OCI-LY1 (cell line): ENCODE measurements around the gene ZSCAN23.
"Not testable (repeated sequence)": the region's sequence is repeated elsewhere in the genome, so short reads cannot be mapped to it uniquely, and the experiment has no call there.

Experiments
- H2AFZ ChIP-seq: fragments of 200-600 bp; sonication (generic), shearing (Covaris generic); 2 replicates; pipeline ENCODE4 v1.6.0; 2014; ENCODE audit warnings: antibody characterized with exemption, mild to moderate bottlenecking, low read length
- H3F3A ChIP-seq: fragments of 200-600 bp; sonication (generic), shearing (Covaris generic); 2 replicates; pipeline ENCODE4 v1.6.0; 2014; ENCODE audit warnings: mild to moderate bottlenecking, antibody characterized with exemption, low read length, moderate library complexity; ENCODE audit not compliant: insufficient read depth
- H3K27ac ChIP-seq: fragments of 200-600 bp; sonication (generic); 2 replicates; pipeline ENCODE4 v1.5.1; 2014; ENCODE audit warnings: low read length, mixed run types, mild to moderate bottlenecking, low read depth; ENCODE audit not compliant: poor library complexity, severe bottlenecking
- H3K27me3 ChIP-seq: fragments of 200-600 bp; sonication (generic); 2 replicates; pipeline ENCODE4 v1.6.0; 2014; ENCODE audit warnings: antibody characterized with exemption, mild to moderate bottlenecking, low read length, moderate library complexity; ENCODE audit not compliant: insufficient read depth
- H3K36me3 ChIP-seq: fragments of 200-600 bp; sonication (generic); 2 replicates; pipeline ENCODE4 v1.6.1; 2014; ENCODE audit warnings: mild to moderate bottlenecking, antibody characterized with exemption, low read length, moderate library complexity, mixed read lengths; ENCODE audit not compliant: insufficient read depth
- H3K4me1 ChIP-seq: fragments of 200-600 bp; sonication (generic); 2 replicates; pipeline ENCODE4 v1.5.1; 2014; ENCODE audit warnings: mild to moderate bottlenecking, low read length, moderate library complexity; ENCODE audit not compliant: insufficient read depth, severe bottlenecking
- H3K4me2 ChIP-seq: fragments of 200-600 bp; sonication (generic), shearing (Covaris generic); 2 replicates; pipeline ENCODE4 v1.6.1; 2014; ENCODE audit warnings: low read length
- H3K4me3 ChIP-seq: fragments of 200-600 bp; sonication (generic); 2 replicates; pipeline ENCODE4 v1.5.1; 2014; ENCODE audit warnings: low read length, low read depth, mild to moderate bottlenecking, mixed read lengths; ENCODE audit not compliant: poor library complexity, severe bottlenecking
- H3K79me2 ChIP-seq: fragments of 200-600 bp; shearing (Covaris generic); 2 replicates; pipeline ENCODE4 v1.6.1; 2016; ENCODE audit warnings: mixed run types, low read length, mixed read lengths; ENCODE audit not compliant: insufficient read depth
- H3K9ac ChIP-seq: fragments of 200-600 bp; sonication (generic), shearing (Covaris generic); 2 replicates; pipeline ENCODE4 v1.6.1; 2014; ENCODE audit warnings: mild to moderate bottlenecking, low read length, mixed read lengths
- H3K9me2 ChIP-seq: fragments of 200-600 bp; sonication (generic), shearing (Covaris generic); 2 replicates; pipeline ENCODE4 v1.6.1; 2014; ENCODE audit warnings: low read depth, mild to moderate bottlenecking, low read length, mixed read lengths
- H3K9me3 ChIP-seq: fragments of 200-600 bp; shearing (Covaris generic); 2 replicates; pipeline ENCODE4 v1.6.1; 2014; ENCODE audit warnings: low read length, mixed read lengths
- H4K20me1 ChIP-seq: fragments of 200-600 bp; sonication (generic), shearing (Covaris generic); 2 replicates; pipeline ENCODE4 v1.6.0; 2016; ENCODE audit warnings: mild to moderate bottlenecking, low read length; ENCODE audit not compliant: insufficient read depth
- EZH2 ChIP-seq: fragments of 200-600 bp; sonication (generic), shearing (Covaris generic); IDR thresholded peaks from 2 replicates; pipeline ENCODE4 v1.8.0; 2017; ENCODE audit warnings: borderline replicate concordance, mixed run types, mild to moderate bottlenecking, antibody characterized with exemption, low read length, moderate library complexity, mixed read lengths
- TF ChIP-seq, protein P1 (sequence below): fragments of 200-600 bp; sonication (generic), shearing (Covaris generic); IDR thresholded peaks from 2 replicates; pipeline ENCODE4 v1.5.1; 2017; ENCODE audit warnings: mild to moderate bottlenecking, antibody characterized with exemption, low read length, moderate library complexity, mixed read lengths

The ZSCAN23 gene

GRCh38 chr6:28446818-28447511, 3.7 kb upstream of the ZSCAN23 start:
- no peak overlapping the region for H3K4me3 ChIP-seq
- H3K79me2 ChIP-seq = no peaks in the 10 kb centered on the region
- H3K4me2 ChIP-seq = no peak overlapping the region
- no peak overlapping the region for H2AFZ ChIP-seq
- H3K36me3 ChIP-seq = no peaks in the 10 kb centered on the region
- no peaks in the 10 kb centered on the region for H4K20me1 ChIP-seq
- H3K9ac ChIP-seq = no peak overlapping the region
- no peak overlapping the region for H3K27ac ChIP-seq
- no peaks in the 10 kb centered on the region for H3K4me1 ChIP-seq
- H3K27me3 ChIP-seq = no peaks in the 10 kb centered on the region
- 0 out of 2 replicates have a peak, but pooled peaks cover 3% of the 10 kb centered on the region for H3K9me3 ChIP-seq
- TF ChIP-seq, protein P1, sequence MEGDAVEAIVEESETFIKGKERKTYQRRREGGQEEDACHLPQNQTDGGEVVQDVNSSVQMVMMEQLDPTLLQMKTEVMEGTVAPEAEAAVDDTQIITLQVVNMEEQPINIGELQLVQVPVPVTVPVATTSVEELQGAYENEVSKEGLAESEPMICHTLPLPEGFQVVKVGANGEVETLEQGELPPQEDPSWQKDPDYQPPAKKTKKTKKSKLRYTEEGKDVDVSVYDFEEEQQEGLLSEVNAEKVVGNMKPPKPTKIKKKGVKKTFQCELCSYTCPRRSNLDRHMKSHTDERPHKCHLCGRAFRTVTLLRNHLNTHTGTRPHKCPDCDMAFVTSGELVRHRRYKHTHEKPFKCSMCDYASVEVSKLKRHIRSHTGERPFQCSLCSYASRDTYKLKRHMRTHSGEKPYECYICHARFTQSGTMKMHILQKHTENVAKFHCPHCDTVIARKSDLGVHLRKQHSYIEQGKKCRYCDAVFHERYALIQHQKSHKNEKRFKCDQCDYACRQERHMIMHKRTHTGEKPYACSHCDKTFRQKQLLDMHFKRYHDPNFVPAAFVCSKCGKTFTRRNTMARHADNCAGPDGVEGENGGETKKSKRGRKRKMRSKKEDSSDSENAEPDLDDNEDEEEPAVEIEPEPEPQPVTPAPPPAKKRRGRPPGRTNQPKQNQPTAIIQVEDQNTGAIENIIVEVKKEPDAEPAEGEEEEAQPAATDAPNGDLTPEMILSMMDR = no peak
- TF ChIP-seq EZH2 = no peak
- no peaks in the 10 kb centered on the region for H3F3A ChIP-seq
- H3K9me2 ChIP-seq = no peaks in the 10 kb centered on the region

DNA sequence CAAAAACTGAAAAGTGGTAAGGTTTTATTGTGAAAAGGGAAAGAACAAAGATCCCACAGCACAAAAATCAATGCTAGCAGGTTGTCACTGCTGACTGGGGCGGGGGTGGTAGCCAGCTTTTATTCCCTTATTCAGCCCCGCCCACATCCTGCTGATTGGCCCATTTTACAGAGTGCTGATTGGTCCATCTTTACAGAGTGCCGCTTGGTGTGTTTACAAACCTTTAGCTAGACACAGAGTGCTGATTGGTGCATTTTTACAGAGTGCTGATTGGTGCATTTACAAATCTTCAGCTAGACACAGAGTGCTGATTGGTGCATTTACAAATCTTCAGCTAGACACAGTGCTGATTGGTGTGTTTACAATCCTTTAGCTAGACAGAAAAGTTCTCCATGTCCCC, 1.5 kb upstream of the ZSCAN23 start:
- H3K36me3 ChIP-seq, H3K79me2 ChIP-seq, H3K27ac ChIP-seq, H3K9me3 ChIP-seq, H4K20me1 ChIP-seq, H3K4me3 ChIP-seq, H3K4me1 ChIP-seq, H3K9ac ChIP-seq, H2AFZ ChIP-seq, H3K9me2 ChIP-seq, H3F3A ChIP-seq, H3K4me2 ChIP-seq, H3K27me3 ChIP-seq: not testable (repeated sequence)

GRCh38 chr6:28442586-28442985, 705 bp downstream of the ZSCAN23 start:
- Histone ChIP-seq H3F3A (no peaks in the 10 kb centered on the region), H3K4me3 (no peak overlapping the region), H3K4me1 (no peaks in the 10 kb centered on the region), H4K20me1 (no peaks in the 10 kb centered on the region), H3K36me3 (no peaks in the 10 kb centered on the region), H3K27me3 (no peaks in the 10 kb centered on the region), H3K9me3 (0 out of 2 replicates have a peak, but pooled peaks cover 3% of the 10 kb centered on the region), H3K4me2 (no peak overlapping the region), H3K9ac (no peak overlapping the region), H3K79me2 (no peaks in the 10 kb centered on the region), H2AFZ (no peak overlapping the region), H3K9me2 (no peaks in the 10 kb centered on the region), H3K27ac (no peak overlapping the region)
- TF ChIP-seq, protein P1 = no peak
- TF ChIP-seq EZH2 = no peak

GRCh38 chr6:28436404-28436803, 6.9 kb downstream of the ZSCAN23 start:
- H3K9me2 ChIP-seq = no peaks in the 10 kb centered on the region
- H3K9ac ChIP-seq = no peak overlapping the region
- no peaks in the 10 kb centered on the region for H3K27me3 ChIP-seq
- H3K4me1 ChIP-seq = no peaks in the 10 kb centered on the region
- TF ChIP-seq EZH2 = no peak
- TF ChIP-seq, protein P1 = no peak
- no peaks in the 10 kb centered on the region for H3K79me2 ChIP-seq
- H3F3A ChIP-seq = no peaks in the 10 kb centered on the region
- no peaks in the 10 kb centered on the region for H3K36me3 ChIP-seq
- no peak overlapping the region for H3K4me3 ChIP-seq
- H3K4me2 ChIP-seq = no peak overlapping the region
- no peak overlapping the region for H2AFZ ChIP-seq
- no peak overlapping the region for H3K27ac ChIP-seq
- H4K20me1 ChIP-seq = no peaks in the 10 kb centered on the region
- H3K9me3 ChIP-seq = no peaks in the 10 kb centered on the region
